GM18861 (cell line): ENCODE measurements around the gene MYH6.

Experiments used
- ATAC-seq: cut with Tn5 transposase; IDR thresholded peaks from one replicate; pipeline ENCODE4 v1.9.1; 2021; ENCODE audit not compliant: unreplicated experiment

Gene MYH6

GRCh38 chr14:23360496-23360895 is 47.6 kb downstream of the MYH6 start:
- no peak for ATAC-seq

GRCh38 chr14:23359722-23360447 is 48.2 kb downstream of the MYH6 start:
- ATAC-seq = no peak

DNA sequence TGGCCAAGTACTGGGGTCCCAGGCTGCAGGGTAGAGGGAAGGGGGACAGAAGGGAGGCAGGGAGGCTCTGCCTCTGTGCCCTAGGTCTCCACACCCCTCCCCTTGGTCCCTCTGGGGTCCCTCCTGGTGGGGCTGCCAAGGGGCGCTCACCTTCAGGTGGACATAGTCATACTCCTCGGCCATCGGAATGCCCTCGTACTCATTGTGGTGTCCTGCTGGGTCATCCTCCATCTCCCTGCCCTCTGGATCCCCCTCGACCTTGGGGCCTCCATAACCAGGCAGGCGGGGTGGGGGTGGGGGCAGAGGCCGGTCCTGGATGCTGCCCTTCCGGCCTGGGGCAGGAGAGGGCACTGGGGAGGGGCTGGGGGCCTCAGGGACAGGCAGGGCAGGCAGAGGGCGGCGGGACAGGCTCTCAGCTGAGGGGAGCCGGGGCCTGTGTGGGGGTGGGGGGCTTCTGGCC is 48.9 kb downstream of the MYH6 start:
- no peak for ATAC-seq

DNA sequence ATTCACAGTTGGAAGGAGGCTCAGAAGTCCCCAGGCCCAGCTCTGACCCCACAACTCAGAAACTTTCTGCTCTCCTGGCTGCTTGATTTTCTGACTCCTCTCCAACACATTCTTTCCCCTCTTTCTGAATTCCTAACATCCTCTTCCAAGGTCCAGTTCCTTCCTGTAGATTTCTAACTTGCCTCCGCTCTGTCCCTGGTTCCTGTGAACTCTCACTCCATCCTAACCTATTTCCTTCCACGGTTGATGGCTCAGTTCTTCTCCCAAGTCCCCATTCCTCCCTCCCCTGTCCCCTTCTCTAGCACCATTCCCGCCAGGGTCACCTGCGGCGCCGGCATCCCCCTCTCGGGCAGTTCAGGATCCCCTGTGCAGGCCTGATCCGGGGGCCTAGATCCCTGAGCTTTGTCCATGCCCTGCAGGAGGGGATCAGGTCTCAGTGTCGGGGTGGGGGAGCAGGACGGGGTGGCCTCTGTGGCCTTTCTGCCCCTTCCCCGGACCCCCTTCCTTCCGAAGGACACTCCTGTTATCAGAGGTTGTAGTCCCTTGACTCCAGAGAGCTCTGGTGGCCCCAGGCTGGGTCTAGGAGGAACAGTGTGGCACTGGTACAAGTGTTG is 49.4 kb downstream of the MYH6 start:
- no peak for ATAC-seq

GRCh38 chr14:23358042-23358441 is 50.0 kb downstream of the MYH6 start:
- ATAC-seq = no peak

DNA sequence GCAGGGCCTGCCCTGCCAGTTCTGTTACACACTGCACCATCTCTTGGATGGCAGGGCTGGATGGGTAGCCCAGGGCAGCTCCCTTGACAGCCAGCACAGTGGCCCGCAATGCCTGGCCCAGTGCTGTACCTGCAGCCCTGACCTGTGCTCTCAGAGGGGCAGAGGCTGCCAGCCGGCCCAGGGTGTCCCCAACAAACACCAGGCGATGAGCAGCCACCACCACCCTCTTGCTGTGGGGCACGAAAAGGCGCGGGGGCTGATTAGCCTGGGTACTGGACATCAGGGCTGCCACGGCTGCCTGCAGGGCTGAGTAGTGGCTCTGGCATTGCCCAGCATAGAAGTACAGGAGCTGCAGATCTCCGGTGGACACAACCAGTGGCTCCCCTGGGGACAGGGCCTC is 50.8 kb downstream of the MYH6 start:
- no peak for ATAC-seq

DNA sequence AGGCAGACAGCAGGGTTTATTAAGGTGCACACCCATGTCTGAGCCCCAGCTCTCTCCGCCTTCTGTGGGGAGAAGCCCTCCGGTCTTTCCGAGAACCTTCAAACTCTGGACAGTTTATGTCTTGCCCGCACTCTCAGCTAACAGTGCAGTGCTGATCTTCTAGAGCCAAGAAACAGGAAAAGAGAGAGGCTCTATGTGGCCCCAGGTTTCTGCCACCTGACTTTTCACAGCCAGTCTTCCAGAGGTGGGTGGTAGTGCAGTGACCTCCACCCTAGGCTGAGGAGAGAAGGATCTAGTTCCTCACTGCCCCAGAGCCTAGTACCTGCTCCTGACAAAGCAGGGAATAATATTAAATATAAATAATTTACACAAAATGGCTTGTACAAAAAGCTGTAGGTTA is 51.4 kb downstream of the MYH6 start:
- ATAC-seq = no peak

DNA sequence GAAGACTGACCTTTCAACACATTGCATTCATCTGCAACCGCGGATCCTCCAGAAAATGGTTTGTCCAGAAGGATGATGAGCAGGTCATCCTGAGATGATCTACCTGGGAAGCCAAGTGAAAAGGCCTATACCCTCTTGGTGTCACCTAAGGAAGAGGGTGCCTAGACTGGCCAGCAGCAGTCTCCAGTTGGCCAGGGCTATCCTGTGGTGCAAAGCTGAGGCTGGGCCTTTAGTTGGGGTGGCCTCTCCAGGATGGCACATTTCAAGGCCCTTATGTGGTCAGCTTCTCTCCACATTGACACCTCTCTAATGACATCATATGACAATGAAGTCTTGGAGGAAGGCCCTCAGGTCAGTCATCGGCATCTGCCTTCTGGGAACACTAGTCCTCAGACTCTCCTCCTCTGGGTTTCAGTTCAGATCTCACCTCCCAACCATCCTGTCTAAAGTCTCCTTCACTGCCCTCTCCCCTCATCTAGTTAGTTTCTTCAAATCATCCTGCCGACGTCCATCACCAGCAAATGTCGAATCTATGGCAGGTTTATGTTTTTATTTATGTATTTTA is 52.1 kb downstream of the MYH6 start:
- no peak for ATAC-seq

DNA sequence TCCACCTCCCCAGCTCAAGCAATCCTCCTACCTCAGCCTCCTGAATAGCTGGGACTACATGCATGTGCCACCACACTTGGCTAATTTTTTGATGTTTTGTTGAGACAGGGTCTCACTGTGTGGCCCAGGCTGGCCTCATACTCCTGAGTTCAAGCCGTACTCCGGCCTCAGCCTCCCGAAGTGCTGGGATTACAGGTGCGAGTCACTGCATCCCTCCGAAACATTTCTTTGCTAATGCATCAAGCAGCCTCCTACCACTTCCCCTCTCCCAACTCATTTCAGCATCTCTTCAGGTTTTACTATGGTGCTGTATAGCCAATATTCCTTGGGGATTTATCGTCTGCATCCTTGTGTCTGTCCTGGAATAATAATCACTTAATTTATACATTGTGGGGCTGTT is 53.1 kb downstream of the MYH6 start:
- no peak for ATAC-seq

GRCh38 chr14:23353433-23353780 is 54.7 kb downstream of the MYH6 start:
- ATAC-seq = no peak

DNA sequence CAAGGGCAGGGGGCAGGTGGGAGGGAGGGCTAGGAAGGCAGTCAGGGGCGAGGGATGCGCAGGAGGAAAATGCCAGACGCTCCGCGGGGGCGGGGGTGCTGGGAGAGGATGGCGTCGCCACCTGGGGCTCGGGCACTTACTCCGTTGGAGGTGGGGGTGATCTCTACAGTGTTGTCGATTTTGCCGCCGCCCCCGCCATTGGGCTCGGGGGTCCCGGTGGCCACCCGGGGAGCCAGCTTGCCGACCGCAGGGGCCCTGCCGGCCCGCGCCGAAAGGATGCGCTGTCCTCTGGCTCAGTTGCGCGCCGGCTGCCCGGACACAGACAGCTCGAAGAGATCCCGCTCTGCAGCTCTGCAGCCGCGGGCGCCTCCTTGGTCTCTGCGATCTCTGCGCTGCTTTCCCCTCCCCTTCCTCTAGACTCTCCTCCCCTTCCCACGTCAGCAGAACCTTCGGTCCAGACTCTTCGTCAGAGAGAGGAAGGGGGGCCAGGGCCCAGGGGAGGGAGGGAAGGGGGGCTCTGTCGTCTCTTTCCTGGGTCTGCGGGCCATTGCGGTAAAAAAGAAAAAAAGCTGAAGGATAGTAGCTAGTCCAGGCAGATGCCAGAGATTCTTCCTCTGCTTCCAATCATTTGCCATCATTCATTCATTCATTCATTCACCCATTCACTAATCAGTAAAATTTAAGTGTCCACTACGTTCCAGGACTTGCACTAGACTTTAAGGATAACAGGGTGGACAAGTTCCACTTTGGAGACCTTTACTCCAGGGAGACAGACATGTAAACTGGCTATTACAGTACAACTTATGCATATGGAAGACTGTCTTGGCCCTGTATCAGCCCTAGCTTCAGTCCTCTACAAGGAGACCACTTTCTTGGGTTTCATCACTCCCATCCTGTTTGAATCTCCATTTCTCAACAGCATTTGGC is 55.3 kb downstream of the MYH6 start, which contains the start of gene SLC22A17:
TSS of gene SLC22A17 (minus strand) at position 382 of the 927 bp plus-strand sequence.
- ATAC-seq = no peak

GRCh38 chr14:23351681-23352505 is 56.2 kb downstream of the MYH6 start:
- ATAC-seq = no peak

DNA sequence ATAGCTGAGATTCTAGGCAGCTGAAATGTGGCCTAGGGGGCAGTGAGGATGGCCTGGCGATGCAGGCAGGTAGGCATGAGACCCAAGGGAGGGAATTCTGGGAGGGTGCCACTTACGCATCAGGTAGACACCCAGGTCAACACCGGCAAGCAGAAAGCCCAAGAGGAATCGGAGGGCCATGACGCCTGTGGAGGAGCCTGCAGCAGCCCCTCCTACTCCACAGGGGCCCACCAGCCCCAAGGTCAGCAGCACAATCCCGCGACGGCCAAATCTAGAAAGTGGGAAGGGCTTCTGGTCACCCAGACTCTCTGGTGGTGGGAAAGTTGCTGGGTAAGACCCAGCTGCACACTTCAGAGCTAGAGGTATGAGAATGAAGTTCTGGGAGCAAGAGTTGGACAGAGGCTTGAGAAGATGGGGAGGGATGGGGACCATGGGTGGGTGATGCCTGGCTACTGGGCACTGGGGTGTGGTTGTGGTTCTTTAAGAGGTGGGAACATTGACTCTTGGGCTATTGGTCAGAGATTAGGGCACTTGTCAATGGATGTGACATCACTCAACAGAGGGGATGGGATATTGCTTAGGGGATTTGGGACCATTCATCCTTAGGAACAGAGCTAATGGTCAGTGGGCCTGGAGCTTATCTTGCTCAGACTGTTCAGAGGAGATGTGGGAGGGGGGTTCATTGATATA is 58.8 kb downstream of the MYH6 start:
- no peak for ATAC-seq

DNA sequence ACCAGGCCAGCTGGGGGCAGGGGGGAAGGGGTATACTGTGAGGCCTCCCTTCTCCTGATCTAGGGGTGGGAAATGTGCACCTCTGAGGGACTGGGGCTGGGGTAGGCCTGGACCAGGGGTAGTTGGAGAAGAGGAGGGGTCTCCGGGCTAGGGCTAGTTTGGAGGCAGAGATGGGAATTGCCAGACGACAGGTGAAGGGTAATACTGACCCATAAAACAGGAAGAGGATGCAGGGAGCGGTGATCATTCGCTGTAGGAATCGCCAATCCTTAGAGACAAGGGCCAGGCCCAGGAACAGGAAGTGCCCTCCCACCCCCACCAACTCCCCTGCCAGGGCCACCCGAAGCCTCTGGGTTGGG is 59.8 kb downstream of the MYH6 start:
- ATAC-seq = no peak

DNA sequence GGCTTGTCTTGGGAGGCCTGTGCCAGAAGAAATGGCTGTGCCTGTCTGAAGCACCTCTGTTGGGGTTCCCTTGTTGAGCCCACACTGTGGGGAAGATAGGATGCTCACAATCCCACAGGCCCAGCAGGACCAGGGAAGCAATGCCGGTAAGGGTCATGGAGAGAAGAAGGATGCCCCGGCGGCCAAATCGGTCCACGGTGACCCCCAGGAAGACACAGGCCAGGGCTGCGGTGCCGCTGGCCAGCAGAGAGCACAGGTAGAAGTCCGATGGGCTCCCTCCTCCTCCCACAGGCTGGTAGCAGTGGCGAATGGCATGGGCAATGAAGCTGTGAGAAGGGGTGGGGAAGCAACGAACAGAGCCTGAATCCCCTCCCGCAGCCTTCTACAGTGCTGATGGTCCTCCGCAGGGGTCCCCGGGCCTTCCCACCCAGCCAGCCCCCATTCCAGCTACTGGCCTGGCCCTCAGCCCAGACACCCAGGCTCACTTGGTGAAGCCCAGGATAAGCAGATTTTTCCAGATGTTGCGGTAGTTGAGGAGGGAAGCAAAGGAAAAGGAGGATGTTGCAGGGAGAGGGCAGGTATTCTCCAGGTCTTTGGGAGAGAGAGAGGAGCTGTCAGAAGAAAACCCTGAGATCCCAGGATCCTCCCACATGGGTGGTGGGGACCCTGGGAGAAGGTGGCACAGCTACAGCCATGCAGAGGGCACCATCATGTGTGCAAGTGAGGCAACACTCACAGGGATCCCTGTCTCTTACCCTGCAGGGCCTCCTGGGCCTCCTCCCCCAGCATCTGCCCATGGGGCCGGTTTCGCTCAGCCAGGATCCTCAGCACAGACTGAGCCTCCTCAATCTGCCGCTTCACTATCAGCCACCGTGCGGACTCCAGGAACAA is 60.4 kb downstream of the MYH6 start:
- no peak for ATAC-seq

- no peak for ATAC-seq
Measured at GRCh38 chr14:23346693-23347405, 61.2 kb downstream of the MYH6 start.

DNA sequence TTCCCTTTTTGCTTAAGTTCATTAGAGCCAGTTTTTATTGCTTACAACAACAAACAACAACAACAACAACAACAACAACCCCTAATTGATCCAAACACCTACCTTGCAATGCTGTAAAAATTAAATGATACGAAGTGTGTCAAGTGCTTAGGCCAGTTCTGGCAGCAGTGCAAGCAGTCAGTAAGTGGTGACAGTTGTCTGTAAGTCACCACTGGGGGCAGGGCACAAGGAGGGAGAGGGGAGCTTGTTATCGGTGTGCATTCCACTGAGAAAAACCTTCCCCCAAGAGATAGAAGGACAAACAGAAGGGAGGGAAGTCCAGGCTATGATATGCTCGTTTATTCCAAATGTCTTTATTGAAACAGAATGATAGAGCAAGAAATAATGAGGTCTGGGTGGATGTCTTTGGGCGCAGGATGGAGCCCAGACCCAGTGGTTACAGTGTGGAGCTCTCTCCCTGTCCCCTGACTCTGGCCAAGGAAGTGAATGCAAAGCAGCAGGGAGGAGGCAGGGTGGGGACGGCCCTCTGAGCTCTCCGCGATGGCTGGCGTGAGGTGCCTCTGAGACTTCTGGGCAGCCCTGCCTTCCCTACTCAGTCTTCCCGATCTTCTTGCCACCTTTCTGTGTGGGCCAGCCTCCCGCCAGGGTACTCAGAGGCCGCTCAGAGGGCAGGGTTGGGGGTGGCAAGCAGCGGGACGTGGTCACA is 61.9 kb downstream of the MYH6 start:
- no peak for ATAC-seq

- no peak for ATAC-seq
Measured at GRCh38 chr14:23344481-23344880, 63.6 kb downstream of the MYH6 start.
